Measurements from ENCODE around the gene SIVA1. TPM values are rescaled to one million over a fixed set of nuclear protein-coding genes. Genes with fewer than 3 reads are reported as not detected.

Gene SIVA1
- total and polyA plus RNA-seq, 9 of the 15 experiments (the other 6 are each of a cell fraction or from before 2014, with no cell fraction given) = 4.2 to 186 (median 54.2) TPM

GRCh38 chr14:104805326-104805678 lies 52.4 kb downstream of the SIVA1 start (continued):
- TF ChIP-seq ETV5 (CRISPR knock-in tag; IDR thresholded peaks at IDR 0.05; ENCODE audit: low read depth) (no peak), DDX20 (tag; IDR thresholded peaks at IDR 0.05; ENCODE audit: low read depth) (no peak), PURB (CRISPR knock-in tag; IDR thresholded peaks at IDR 0.05; ENCODE audit: low read depth) (no peak), RBM14 (IDR thresholded peaks at IDR 0.05; ENCODE audit: borderline replicate concordance, insufficient read depth, low read depth, low read length) (no peak), ZNF57 (CRISPR knock-in tag; IDR thresholded peaks at IDR 0.05) (no peak), HDGF (IDR thresholded peaks at IDR 0.05) (no peak), RERE (CRISPR knock-in tag; IDR thresholded peaks at IDR 0.05; ENCODE audit: borderline replicate concordance) (no peak), ZNF696 (CRISPR knock-in tag; conservative IDR thresholded peaks at IDR 0.05) (no peak), NFRKB (IDR thresholded peaks at IDR 0.05; ENCODE audit: low read depth) (no peak), RBM17 (IDR thresholded peaks at IDR 0.05; ENCODE audit: borderline replicate concordance, low read depth, low read length) (no peak), HMGN3 (IDR thresholded peaks at IDR 0.05; ENCODE audit: borderline replicate concordance, extremely low read depth, insufficient read length, low read depth, low read length) (no peak), NR2C1 (IDR thresholded peaks at IDR 0.05) (no peak), NR2C1 (tag; IDR thresholded peaks at IDR 0.05) (no peak), NFIC (IDR thresholded peaks at IDR 0.05) (peak; percentile 96), KLF16 (IDR thresholded peaks at IDR 0.05) (no peak), NR4A1 (CRISPR knock-in tag; IDR thresholded peaks at IDR 0.05) (no peak), NR4A1 (tag; IDR thresholded peaks at IDR 0.05) (no peak), SIN3B (IDR thresholded peaks at IDR 0.05; ENCODE audit: low read depth) (no peak), SNRNP70 (optimal IDR thresholded peaks at IDR 0.05; ENCODE audit: low read depth, low read length) (no peak)
- TF ChIP-seq, protein P1, sequence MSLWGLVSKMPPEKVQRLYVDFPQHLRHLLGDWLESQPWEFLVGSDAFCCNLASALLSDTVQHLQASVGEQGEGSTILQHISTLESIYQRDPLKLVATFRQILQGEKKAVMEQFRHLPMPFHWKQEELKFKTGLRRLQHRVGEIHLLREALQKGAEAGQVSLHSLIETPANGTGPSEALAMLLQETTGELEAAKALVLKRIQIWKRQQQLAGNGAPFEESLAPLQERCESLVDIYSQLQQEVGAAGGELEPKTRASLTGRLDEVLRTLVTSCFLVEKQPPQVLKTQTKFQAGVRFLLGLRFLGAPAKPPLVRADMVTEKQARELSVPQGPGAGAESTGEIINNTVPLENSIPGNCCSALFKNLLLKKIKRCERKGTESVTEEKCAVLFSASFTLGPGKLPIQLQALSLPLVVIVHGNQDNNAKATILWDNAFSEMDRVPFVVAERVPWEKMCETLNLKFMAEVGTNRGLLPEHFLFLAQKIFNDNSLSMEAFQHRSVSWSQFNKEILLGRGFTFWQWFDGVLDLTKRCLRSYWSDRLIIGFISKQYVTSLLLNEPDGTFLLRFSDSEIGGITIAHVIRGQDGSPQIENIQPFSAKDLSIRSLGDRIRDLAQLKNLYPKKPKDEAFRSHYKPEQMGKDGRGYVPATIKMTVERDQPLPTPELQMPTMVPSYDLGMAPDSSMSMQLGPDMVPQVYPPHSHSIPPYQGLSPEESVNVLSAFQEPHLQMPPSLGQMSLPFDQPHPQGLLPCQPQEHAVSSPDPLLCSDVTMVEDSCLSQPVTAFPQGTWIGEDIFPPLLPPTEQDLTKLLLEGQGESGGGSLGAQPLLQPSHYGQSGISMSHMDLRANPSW (CRISPR knock-in tag; IDR thresholded peaks at IDR 0.05) = no peak
- TF ChIP-seq, protein P2, sequence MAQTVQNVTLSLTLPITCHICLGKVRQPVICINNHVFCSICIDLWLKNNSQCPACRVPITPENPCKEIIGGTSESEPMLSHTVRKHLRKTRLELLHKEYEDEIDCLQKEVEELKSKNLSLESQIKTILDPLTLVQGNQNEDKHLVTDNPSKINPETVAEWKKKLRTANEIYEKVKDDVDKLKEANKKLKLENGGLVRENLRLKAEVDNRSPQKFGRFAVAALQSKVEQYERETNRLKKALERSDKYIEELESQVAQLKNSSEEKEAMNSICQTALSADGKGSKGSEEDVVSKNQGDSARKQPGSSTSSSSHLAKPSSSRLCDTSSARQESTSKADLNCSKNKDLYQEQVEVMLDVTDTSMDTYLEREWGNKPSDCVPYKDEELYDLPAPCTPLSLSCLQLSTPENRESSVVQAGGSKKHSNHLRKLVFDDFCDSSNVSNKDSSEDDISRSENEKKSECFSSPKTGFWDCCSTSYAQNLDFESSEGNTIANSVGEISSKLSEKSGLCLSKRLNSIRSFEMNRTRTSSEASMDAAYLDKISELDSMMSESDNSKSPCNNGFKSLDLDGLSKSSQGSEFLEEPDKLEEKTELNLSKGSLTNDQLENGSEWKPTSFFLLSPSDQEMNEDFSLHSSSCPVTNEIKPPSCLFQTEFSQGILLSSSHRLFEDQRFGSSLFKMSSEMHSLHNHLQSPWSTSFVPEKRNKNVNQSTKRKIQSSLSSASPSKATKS (CRISPR knock-in tag; IDR thresholded peaks at IDR 0.05) = no peak

Data from K562 (cell line).